ENCODE results near the gene HOXD3. TPM values are rescaled to one million over a fixed set of nuclear protein-coding genes. Genes with fewer than 3 reads are reported as not detected.

HOXD3 gene
- polyA plus RNA-seq, 1 donor: 3.9 TPM

- peaks cover 99% of the 10 kb centered on the region for H3K27me3 ChIP-seq (ENCODE audit: control insufficient read depth, insufficient read depth, low read length)
Measured at GRCh38 chr2:176173567-176174381, 16.7 kb downstream of the HOXD3 start.

GRCh38 chr2:176174382-176174823, 17.3 kb downstream of the HOXD3 start:
- Histone ChIP-seq H3K4me1 (ENCODE audit: control insufficient read depth, insufficient read depth, low read length) (peaks cover 7% of the 10 kb centered on the region), H3K27me3 (ENCODE audit: control insufficient read depth, insufficient read depth, low read length) (peaks cover 99% of the 10 kb centered on the region), H3K36me3 (ENCODE audit: control insufficient read depth, insufficient read depth, low read length) (no peaks in the 10 kb centered on the region), H3K4me3 (ENCODE audit: low read length) (peak overlapping the region; percentile 5), H3K27ac (ENCODE audit: low read length) (peak overlapping the region; percentile 31), H3K9me3 (ENCODE audit: control insufficient read depth, low read depth, low read length) (peaks cover 10% of the 10 kb centered on the region)
- DNase-seq: peak in 1 of 2 donors; percentile 59
- WGBS (ENCODE audit: insufficient coverage, low lambda C conversion rate): no CpG with 5 or more reads among the region's 14 CpGs

More at GRCh38 chr2:176173567-176174381, 16.7 kb downstream of the HOXD3 start:
- Histone ChIP-seq H3K4me3 (ENCODE audit: low read length) (peak overlapping the region; percentile 5), H3K4me1 (ENCODE audit: control insufficient read depth, insufficient read depth, low read length) (peaks cover 7% of the 10 kb centered on the region), H3K9me3 (ENCODE audit: control insufficient read depth, low read depth, low read length) (peaks cover 10% of the 10 kb centered on the region), H3K36me3 (ENCODE audit: control insufficient read depth, insufficient read depth, low read length) (no peaks in the 10 kb centered on the region), H3K27ac (ENCODE audit: low read length) (peak overlapping the region; percentile 31)
- 8% methylated on average over 2 of the region's 7 CpGs for WGBS (ENCODE audit: insufficient coverage, low lambda C conversion rate)
- no peak for DNase-seq

GRCh38 chr2:176174824-176175708, 18.0 kb downstream of the HOXD3 start:
- WGBS (ENCODE audit: insufficient coverage, low lambda C conversion rate): no CpG with 5 or more reads among the region's 47 CpGs
- peak in 1 of 2 donors; percentile 39 for DNase-seq
- H3K36me3 ChIP-seq (ENCODE audit: control insufficient read depth, insufficient read depth, low read length): no peaks in the 10 kb centered on the region
- peaks cover 7% of the 10 kb centered on the region for H3K4me1 ChIP-seq (ENCODE audit: control insufficient read depth, insufficient read depth, low read length)
- peak overlapping the region; percentile 33 for H3K27ac ChIP-seq (ENCODE audit: low read length)
- H3K27me3 ChIP-seq (ENCODE audit: control insufficient read depth, insufficient read depth, low read length): peaks cover 100% of the 10 kb centered on the region
- H3K9me3 ChIP-seq (ENCODE audit: control insufficient read depth, low read depth, low read length): peaks cover 10% of the 10 kb centered on the region
- peak overlapping the region; percentile 5 for H3K4me3 ChIP-seq (ENCODE audit: low read length)

- H3K4me3 ChIP-seq (ENCODE audit: low read length): no peak overlapping the region
- peaks cover 98% of the 10 kb centered on the region for H3K27me3 ChIP-seq (ENCODE audit: control insufficient read depth, insufficient read depth, low read length)
- no peak for DNase-seq
- peak overlapping the region; percentile 33 for H3K27ac ChIP-seq (ENCODE audit: low read length)
- H3K4me1 ChIP-seq (ENCODE audit: control insufficient read depth, insufficient read depth, low read length): peaks cover 7% of the 10 kb centered on the region
- 100% methylated on average over 1 of the region's 7 CpGs for WGBS (ENCODE audit: insufficient coverage, low lambda C conversion rate)
- peaks cover 10% of the 10 kb centered on the region for H3K9me3 ChIP-seq (ENCODE audit: control insufficient read depth, low read depth, low read length)
- H3K36me3 ChIP-seq (ENCODE audit: control insufficient read depth, insufficient read depth, low read length): no peaks in the 10 kb centered on the region
Measured at GRCh38 chr2:176175709-176176607, 18.9 kb downstream of the HOXD3 start.

- no peaks in the 10 kb centered on the region for H3K36me3 ChIP-seq (ENCODE audit: control insufficient read depth, insufficient read depth, low read length)
- H3K4me3 ChIP-seq (ENCODE audit: low read length): peak overlapping the region; percentile 36
- WGBS (ENCODE audit: insufficient coverage, low lambda C conversion rate): no CpG with 5 or more reads among the region's 12 CpGs
- H3K9me3 ChIP-seq (ENCODE audit: control insufficient read depth, low read depth, low read length): peaks cover 2% of the 10 kb centered on the region
- DNase-seq: no peak
- H3K4me1 ChIP-seq (ENCODE audit: control insufficient read depth, insufficient read depth, low read length): peaks cover 7% of the 10 kb centered on the region
- H3K27ac ChIP-seq (ENCODE audit: low read length): no peak overlapping the region
- peaks cover 91% of the 10 kb centered on the region for H3K27me3 ChIP-seq (ENCODE audit: control insufficient read depth, insufficient read depth, low read length)
Measured at GRCh38 chr2:176177580-176178037, 20.5 kb downstream of the HOXD3 start.

- Histone ChIP-seq H3K36me3 (ENCODE audit: control insufficient read depth, insufficient read depth, low read length) (no peaks in the 10 kb centered on the region), H3K9me3 (ENCODE audit: control insufficient read depth, low read depth, low read length) (peaks cover 2% of the 10 kb centered on the region), H3K27me3 (ENCODE audit: control insufficient read depth, insufficient read depth, low read length) (peaks cover 91% of the 10 kb centered on the region), H3K27ac (ENCODE audit: low read length) (peak overlapping the region; percentile 38), H3K4me3 (ENCODE audit: low read length) (peak overlapping the region; percentile 36), H3K4me1 (ENCODE audit: control insufficient read depth, insufficient read depth, low read length) (peaks cover 7% of the 10 kb centered on the region)
- DNase-seq: no peak
- no CpG with 5 or more reads among the region's 68 CpGs for WGBS (ENCODE audit: insufficient coverage, low lambda C conversion rate)
Measured at GRCh38 chr2:176178038-176178756, 21.1 kb downstream of the HOXD3 start.

GRCh38 chr2:176178757-176179295, 21.7 kb downstream of the HOXD3 start:
- H3K27ac ChIP-seq (ENCODE audit: low read length): peak overlapping the region; percentile 38
- H3K4me3 ChIP-seq (ENCODE audit: low read length): peak overlapping the region; percentile 36
- no peaks in the 10 kb centered on the region for H3K36me3 ChIP-seq (ENCODE audit: control insufficient read depth, insufficient read depth, low read length)
- 80% methylated on average over 2 of the region's 7 CpGs for WGBS (ENCODE audit: insufficient coverage, low lambda C conversion rate)
- peaks cover 4% of the 10 kb centered on the region for H3K4me1 ChIP-seq (ENCODE audit: control insufficient read depth, insufficient read depth, low read length)
- H3K9me3 ChIP-seq (ENCODE audit: control insufficient read depth, low read depth, low read length): peaks cover 2% of the 10 kb centered on the region
- peaks cover 91% of the 10 kb centered on the region for H3K27me3 ChIP-seq (ENCODE audit: control insufficient read depth, insufficient read depth, low read length)
- DNase-seq: no peak

- H3K27ac ChIP-seq (ENCODE audit: low read length): no peak overlapping the region
- no peaks in the 10 kb centered on the region for H3K4me1 ChIP-seq (ENCODE audit: control insufficient read depth, insufficient read depth, low read length)
- H3K4me3 ChIP-seq (ENCODE audit: low read length): no peak overlapping the region
- no peaks in the 10 kb centered on the region for H3K36me3 ChIP-seq (ENCODE audit: control insufficient read depth, insufficient read depth, low read length)
- DNase-seq: no peak
- peaks cover 83% of the 10 kb centered on the region for H3K27me3 ChIP-seq (ENCODE audit: control insufficient read depth, insufficient read depth, low read length)
- no peaks in the 10 kb centered on the region for H3K9me3 ChIP-seq (ENCODE audit: control insufficient read depth, low read depth, low read length)
- WGBS (ENCODE audit: insufficient coverage, low lambda C conversion rate): no CpG with 5 or more reads among the region's 3 CpGs
Measured at GRCh38 chr2:176181551-176181950, 24.4 kb downstream of the HOXD3 start.

GRCh38 chr2:176182671-176183070, 25.6 kb downstream of the HOXD3 start:
- no peaks in the 10 kb centered on the region for H3K9me3 ChIP-seq (ENCODE audit: control insufficient read depth, low read depth, low read length)
- H3K4me3 ChIP-seq (ENCODE audit: low read length): no peak overlapping the region
- no peaks in the 10 kb centered on the region for H3K36me3 ChIP-seq (ENCODE audit: control insufficient read depth, insufficient read depth, low read length)
- H3K27ac ChIP-seq (ENCODE audit: low read length): no peak overlapping the region
- DNase-seq: no peak
- WGBS (ENCODE audit: insufficient coverage, low lambda C conversion rate): no CpG with 5 or more reads among the region's 3 CpGs
- peaks cover 80% of the 10 kb centered on the region for H3K27me3 ChIP-seq (ENCODE audit: control insufficient read depth, insufficient read depth, low read length)
- peaks cover 4% of the 10 kb centered on the region for H3K4me1 ChIP-seq (ENCODE audit: control insufficient read depth, insufficient read depth, low read length)

Data from large intestine (tissue), 3 donors.